ENCODE measurements around the gene CAD.

Gene CAD

DNA sequence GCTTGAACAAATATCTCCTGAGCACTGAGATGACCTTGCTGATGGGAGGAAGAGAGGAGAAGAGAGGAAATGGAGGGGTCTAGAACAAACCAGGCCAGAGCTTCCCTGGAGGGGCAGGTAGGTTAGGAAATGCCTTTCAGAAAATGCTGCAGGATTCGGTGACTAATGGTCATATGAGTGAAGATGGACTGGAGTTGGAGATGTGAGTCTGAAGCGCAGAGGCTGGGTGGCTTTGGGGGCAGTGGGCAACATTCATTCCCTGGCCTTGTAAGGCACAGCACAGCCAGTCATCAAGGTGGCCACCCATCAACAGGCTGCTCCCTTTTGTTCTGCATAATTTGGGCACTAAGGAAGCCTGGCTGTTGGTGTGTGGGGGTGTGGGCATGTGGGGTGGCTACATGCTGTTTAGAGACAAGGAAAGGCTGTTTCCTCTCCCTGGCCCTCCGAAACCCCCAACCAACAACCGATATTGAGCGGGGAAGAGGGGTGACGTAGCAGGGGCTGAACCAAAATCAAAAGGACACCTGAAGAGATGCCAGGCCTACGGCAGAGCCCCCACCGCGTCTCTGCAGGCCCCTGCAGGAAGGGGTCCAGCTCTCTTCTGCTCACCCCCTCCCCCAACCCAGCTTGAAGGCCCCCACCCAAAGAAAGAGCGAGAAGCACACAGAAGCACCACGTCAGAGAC lies 44.2 kb downstream of the CAD start:
- TF ChIP-seq, protein P1, sequence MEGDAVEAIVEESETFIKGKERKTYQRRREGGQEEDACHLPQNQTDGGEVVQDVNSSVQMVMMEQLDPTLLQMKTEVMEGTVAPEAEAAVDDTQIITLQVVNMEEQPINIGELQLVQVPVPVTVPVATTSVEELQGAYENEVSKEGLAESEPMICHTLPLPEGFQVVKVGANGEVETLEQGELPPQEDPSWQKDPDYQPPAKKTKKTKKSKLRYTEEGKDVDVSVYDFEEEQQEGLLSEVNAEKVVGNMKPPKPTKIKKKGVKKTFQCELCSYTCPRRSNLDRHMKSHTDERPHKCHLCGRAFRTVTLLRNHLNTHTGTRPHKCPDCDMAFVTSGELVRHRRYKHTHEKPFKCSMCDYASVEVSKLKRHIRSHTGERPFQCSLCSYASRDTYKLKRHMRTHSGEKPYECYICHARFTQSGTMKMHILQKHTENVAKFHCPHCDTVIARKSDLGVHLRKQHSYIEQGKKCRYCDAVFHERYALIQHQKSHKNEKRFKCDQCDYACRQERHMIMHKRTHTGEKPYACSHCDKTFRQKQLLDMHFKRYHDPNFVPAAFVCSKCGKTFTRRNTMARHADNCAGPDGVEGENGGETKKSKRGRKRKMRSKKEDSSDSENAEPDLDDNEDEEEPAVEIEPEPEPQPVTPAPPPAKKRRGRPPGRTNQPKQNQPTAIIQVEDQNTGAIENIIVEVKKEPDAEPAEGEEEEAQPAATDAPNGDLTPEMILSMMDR (IDR thresholded peaks at IDR 0.05), result no peak
- H3K4me3 ChIP-seq, result peak overlapping the region; percentile 46 to 48
- no peaks in the 10 kb centered on the region for H3K9me3 ChIP-seq
- peaks cover 0 to 38% (median 36%) of the 10 kb centered on the region in 4 donors for H3K4me1 ChIP-seq
- H3K36me3 ChIP-seq, result no peaks in the 10 kb centered on the region
- H3K27ac ChIP-seq, result no peak overlapping the region
- DNase-seq, result no peak
- intact Hi-C loops (cut with DNase I; ENCODE audit: low total_unique reads), result no loop called here
- H3K27me3 ChIP-seq, result peaks cover 0 to 92% of the 10 kb centered on the region in 2 donors

DNA sequence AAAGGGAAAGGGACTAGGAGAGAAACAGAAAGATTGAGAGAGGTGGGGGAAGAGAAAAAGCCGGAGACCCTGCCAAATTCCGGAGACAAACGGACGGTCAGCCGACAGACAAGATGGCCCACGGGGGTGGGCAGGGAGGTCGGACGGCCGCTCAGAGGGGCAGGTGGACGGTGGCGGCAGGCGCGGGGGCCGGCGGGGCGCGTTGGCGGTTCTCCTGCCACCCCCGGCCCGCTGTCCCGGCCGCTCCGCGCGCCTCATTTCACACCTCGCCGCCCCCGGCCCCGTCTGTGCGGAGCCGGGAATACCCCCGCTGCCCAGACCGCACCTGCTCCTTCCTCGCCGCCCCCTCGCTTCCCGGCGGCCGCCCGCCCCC lies 44.7 kb downstream of the CAD start:
- Histone ChIP-seq H3K27ac (no peak overlapping the region), H3K27me3 (peaks cover 0 to 96% of the 10 kb centered on the region in 2 donors), H3K4me3 (peak overlapping the region; percentile 46 to 48), H3K36me3 (no peaks in the 10 kb centered on the region), H3K4me1 (peaks cover 0 to 38% (median 36%) of the 10 kb centered on the region in 4 donors), H3K9me3 (no peaks in the 10 kb centered on the region)
- TF ChIP-seq, protein P1 (IDR thresholded peaks at IDR 0.05), result no peak
- intact Hi-C loops (cut with DNase I; ENCODE audit: low total_unique reads), result no loop called here
- no peak for DNase-seq

DNA sequence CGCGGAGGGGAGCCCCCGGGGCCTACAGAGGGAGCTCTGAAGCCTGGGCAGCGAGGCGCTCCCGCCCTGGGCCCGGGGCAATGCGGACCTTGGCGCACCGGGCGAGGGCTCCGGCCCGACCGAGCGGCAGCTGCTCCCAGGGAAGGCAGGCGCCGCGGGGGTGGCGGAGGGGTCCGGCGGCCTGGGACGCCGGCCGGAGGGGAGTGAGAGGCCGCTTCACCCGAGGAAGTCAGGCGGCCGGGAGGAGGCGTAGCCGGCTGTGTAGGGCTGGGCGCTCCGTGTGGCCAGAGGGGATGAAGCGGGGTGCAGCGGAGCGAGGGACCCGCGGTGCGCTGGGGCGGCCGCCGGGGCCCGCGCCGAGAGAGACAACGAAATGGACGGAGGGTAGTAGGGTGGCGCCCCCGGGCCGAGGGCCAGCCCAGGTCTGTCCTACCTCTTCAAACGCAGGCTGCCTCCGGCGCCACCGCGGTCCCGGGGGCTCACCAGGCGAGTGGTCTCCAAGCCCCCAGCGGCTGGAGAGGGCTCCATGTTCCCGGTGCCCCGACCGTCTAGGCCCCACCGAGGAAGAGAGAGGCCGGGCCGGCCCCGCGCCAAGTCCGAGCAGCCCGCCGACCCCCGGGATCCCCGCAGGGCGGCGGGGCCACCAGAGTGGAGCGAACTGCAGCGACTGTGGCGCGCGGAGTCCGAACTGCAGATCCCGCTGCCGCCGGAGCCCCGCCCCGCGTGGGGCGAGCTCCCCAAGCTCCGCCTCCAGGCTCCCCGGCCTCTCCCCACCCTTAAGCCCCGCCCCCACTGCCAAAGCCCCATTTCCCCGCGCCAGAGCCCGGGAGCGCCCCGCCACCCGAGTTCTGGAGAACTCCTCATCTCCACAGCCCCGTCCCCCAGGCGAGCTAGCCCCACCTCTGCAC lies 45.5 kb downstream of the CAD start, which contains the start of gene SLC30A3:
Gene SLC30A3 (minus strand): TSS at position 669 of the 908 bp plus-strand sequence. CDS start 141 bp downstream, at position 528.
- TF ChIP-seq, protein P1 (IDR thresholded peaks at IDR 0.05), result no peak
- Histone ChIP-seq H3K9me3 (no peaks in the 10 kb centered on the region), H3K36me3 (no peaks in the 10 kb centered on the region), H3K4me1 (peaks cover 0 to 38% (median 36%) of the 10 kb centered on the region in 4 donors), H3K27ac (no peak within 1 kb of the TSS), H3K27me3 (peaks cover 0 to 97% of the 10 kb centered on the region in 2 donors), H3K4me3 (peak within 1 kb of the TSS; percentile 46 to 48)
- DNase-seq, result peak; percentile 57 to 70
- intact Hi-C loops (cut with DNase I; ENCODE audit: low total_unique reads), result no loop called here

DNA sequence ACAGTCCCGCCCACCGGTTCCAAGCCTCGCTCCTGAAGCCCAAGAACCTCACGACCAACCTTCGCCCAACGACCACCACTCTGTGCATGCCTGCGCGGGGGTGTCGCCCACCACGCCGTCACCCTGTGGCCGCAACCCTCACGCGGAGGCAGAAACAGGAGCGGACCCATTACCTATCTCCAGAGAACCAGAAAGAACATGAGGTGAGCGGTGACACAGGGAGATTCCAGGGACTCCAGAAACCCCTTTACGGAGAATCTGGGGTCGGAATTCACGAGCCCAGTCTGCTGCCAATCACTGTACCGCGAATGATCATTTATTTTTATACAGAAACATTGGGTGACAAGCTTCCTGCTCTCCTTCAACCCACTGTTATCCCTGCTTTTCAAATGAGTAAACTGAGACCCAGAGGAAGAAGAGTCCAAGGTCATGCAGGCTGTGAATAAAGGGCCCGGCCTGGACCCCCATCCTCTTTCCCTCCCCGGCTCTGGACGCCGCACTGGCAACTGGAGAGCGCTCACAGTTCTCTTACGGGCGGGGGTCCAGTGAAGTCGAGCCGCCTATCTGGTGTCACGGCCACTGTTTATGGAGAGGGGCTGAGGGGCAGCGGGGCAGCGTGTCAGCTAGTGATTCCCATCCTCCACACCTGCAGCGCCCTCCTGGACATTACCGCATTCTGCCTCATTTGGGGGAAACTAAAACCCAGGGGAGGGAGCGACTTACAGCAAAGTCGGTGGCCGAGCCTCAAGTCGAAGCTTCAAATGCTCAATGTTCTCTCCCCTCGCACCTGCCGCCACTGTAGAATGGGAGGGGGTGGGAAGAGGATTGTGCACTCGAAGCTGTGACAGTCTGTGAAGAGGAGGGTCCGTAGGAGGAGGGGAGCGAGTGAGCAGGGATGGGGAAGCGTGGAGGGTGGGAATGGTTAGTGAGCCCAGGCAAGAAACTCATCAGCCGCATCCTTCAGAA lies 46.4 kb downstream of the CAD start:
- Histone ChIP-seq H3K27me3 (peaks cover 0 to 88% of the 10 kb centered on the region in 2 donors), H3K27ac (no peak overlapping the region), H3K9me3 (no peaks in the 10 kb centered on the region), H3K36me3 (no peaks in the 10 kb centered on the region), H3K4me1 (peaks cover 0 to 38% (median 36%) of the 10 kb centered on the region in 4 donors), H3K4me3 (peak overlapping the region; percentile 46 to 48)
- intact Hi-C loops (cut with DNase I; ENCODE audit: low total_unique reads), result no loop called here
- TF ChIP-seq, protein P1 (IDR thresholded peaks at IDR 0.05), result no peak
- DNase-seq, result no peak

DNA sequence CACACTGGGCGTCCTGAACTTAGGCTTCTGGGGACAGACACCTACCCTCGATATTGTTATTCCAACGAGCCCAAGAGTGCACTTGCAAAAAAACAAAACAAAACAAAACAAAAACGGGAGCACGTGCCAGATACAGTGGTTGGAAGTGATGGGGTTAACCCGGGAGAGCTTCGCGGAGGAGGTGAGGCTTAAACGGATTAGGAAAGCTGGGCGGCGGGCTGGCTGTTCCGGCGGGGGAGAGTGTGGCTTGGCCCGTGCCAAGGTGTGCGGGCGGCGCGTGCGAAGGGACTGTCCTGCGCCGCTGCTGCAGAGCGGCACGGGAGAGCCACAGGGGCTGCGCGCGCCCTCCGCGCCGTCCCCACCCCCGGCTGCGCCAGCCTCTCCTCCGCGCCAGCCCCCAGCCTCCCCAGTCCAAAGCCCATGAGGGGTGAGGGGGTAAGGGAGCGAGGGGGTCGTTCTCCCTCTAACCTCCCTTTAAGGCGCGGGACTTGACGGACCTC lies 47.1 kb downstream of the CAD start:
- Histone ChIP-seq H3K27ac (no peak overlapping the region), H3K4me1 (peaks cover 0 to 38% (median 36%) of the 10 kb centered on the region in 4 donors), H3K9me3 (no peaks in the 10 kb centered on the region), H3K4me3 (peak overlapping the region; percentile 11 to 35), H3K36me3 (no peaks in the 10 kb centered on the region), H3K27me3 (peaks cover 0 to 80% of the 10 kb centered on the region in 2 donors)
- DNase-seq, result no peak
- intact Hi-C loops (cut with DNase I; ENCODE audit: low total_unique reads), result no loop called here
- TF ChIP-seq, protein P1 (IDR thresholded peaks at IDR 0.05), result no peak
